COR-L47 (cell line): Measurements from ENCODE around the gene PRSS21.

Experiments used
- DNase-seq: peaks from one replicate; lab custom pipeline; 2025; lab: John Stamatoyannopoulos, UW

PRSS21 gene

GRCh38 chr16:2806286-2806685 is 10.8 kb upstream of the PRSS21 start:
- no peak for DNase-seq

- DNase-seq, result no peak
Observed at GRCh38 chr16:2808181-2808580, 8.9 kb upstream of the PRSS21 start.

GRCh38 chr16:2809149-2809760 is 7.8 kb upstream of the PRSS21 start:
- DNase-seq, result no peak

- no peak for DNase-seq
Observed at GRCh38 chr16:2810651-2811050, 6.4 kb upstream of the PRSS21 start.

- no peak for DNase-seq
Observed at GRCh38 chr16:2811703-2812471, 5.2 kb upstream of the PRSS21 start.

GRCh38 chr16:2813771-2814221 is 3.2 kb upstream of the PRSS21 start:
- DNase-seq, result no peak

GRCh38 chr16:2814551-2815298 is 2.3 kb upstream of the PRSS21 start:
- DNase-seq, result no peak

- no peak for DNase-seq
Observed at GRCh38 chr16:2815299-2815771, 1.7 kb upstream of the PRSS21 start.

- DNase-seq, result no peak
Observed at GRCh38 chr16:2817340-2818271, 569 bp downstream of the PRSS21 start.

GRCh38 chr16:2818272-2818876 is 1.3 kb downstream of the PRSS21 start:
- no peak for DNase-seq

- no peak for DNase-seq
Observed at GRCh38 chr16:2819179-2819938, 2.3 kb downstream of the PRSS21 start.

- DNase-seq, result no peak
Observed at GRCh38 chr16:2819939-2820835, 3.1 kb downstream of the PRSS21 start.

GRCh38 chr16:2820836-2821486 is 3.9 kb downstream of the PRSS21 start:
- no peak for DNase-seq

- DNase-seq, result no peak
Observed at GRCh38 chr16:2821487-2822157, 4.6 kb downstream of the PRSS21 start.

- DNase-seq, result no peak
Observed at GRCh38 chr16:2822158-2822495, 5.1 kb downstream of the PRSS21 start.

- no peak for DNase-seq
Observed at GRCh38 chr16:2822496-2822895, 5.5 kb downstream of the PRSS21 start.

GRCh38 chr16:2824626-2825025 is 7.6 kb downstream of the PRSS21 start:
- no peak for DNase-seq

- DNase-seq, result no peak
Observed at GRCh38 chr16:2825049-2825742, 8.2 kb downstream of the PRSS21 start.
